GM19099 (cell line): ENCODE results near the gene LRRTM3.

Experiments used
- POLR2A ChIP-seq: IDR thresholded peaks from 3 replicates; pipeline ENCODE4 v1.6.1; 2011; ENCODE audit warnings: low read depth; ENCODE audit not compliant: insufficient read length; ENCODE audit errors: extremely low read depth

Gene LRRTM3

DNA sequence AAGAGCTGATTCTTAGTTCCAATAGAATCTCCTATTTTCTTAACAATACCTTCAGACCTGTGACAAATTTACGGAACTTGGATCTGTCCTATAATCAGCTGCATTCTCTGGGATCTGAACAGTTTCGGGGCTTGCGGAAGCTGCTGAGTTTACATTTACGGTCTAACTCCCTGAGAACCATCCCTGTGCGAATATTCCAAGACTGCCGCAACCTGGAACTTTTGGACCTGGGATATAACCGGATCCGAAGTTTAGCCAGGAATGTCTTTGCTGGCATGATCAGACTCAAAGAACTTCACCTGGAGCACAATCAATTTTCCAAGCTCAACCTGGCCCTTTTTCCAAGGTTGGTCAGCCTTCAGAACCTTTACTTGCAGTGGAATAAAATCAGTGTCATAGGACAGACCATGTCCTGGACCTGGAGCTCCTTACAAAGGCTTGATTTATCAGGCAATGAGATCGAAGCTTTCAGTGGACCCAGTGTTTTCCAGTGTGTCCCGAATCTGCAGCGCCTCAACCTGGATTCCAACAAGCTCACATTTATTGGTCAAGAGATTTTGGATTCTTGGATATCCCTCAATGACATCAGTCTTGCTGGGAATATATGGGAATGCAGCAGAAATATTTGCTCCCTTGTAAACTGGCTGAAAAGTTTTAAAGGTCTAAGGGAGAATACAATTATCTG is 1.6 kb downstream of the LRRTM3 start:
- TF ChIP-seq POLR2A = no peak

DNA sequence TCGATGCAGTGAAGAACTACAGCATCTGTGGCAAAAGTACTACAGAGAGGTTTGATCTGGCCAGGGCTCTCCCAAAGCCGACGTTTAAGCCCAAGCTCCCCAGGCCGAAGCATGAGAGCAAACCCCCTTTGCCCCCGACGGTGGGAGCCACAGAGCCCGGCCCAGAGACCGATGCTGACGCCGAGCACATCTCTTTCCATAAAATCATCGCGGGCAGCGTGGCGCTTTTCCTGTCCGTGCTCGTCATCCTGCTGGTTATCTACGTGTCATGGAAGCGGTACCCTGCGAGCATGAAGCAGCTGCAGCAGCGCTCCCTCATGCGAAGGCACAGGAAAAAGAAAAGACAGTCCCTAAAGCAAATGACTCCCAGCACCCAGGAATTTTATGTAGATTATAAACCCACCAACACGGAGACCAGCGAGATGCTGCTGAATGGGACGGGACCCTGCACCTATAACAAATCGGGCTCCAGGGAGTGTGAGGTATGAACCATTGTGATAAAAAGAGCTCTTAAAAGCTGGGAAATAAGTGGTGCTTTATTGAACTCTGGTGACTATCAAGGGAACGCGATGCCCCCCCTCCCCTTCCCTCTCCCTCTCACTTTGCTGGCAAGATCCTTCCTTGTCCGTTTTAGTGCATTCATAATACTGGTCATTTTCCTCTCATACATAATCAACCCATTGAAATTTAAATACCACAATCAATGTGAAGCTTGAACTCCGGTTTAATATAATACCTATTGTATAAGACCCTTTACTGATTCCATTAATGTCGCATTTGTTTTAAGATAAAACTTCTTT is 2.3 kb downstream of the LRRTM3 start:
- TF ChIP-seq POLR2A = no peak

DNA sequence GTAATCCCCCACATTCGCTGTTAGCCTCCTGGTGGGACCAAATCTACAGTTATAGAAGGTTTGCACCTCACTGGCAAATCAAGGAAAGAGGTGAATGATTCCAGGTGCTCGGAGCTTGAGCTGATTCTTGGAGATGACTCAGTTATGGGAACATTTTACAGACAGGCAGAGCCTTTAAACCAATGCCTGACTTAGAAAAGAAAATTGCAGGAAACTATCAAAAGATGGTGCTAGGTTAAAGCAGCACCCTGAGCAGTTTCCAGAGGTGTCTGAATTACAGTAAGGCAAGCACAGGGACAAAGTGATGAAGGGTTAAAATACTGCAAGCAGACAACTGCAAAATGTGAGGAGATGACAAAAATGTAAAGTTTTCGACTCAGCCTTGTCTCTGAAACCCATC is 2.9 kb downstream of the LRRTM3 start:
- no peak for TF ChIP-seq POLR2A

DNA sequence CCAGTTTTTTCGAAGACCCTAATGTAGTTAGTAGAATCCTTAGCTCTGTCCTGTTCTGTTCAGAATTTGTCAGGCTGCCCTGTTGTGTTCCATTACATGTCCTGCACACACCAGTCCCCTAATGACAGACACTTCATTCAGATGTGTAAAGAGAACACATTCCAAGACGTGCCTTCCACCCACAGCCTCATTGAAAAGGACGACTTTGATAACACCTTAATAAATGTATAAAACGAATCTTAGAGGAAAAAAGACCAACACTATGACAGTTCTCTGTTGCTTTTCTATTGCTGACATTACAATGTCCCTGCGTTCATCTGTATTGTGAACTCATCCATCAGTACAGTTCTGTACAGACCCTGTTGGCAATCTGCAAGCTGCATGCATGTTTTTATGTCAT is 3.5 kb downstream of the LRRTM3 start:
- no peak for TF ChIP-seq POLR2A

DNA sequence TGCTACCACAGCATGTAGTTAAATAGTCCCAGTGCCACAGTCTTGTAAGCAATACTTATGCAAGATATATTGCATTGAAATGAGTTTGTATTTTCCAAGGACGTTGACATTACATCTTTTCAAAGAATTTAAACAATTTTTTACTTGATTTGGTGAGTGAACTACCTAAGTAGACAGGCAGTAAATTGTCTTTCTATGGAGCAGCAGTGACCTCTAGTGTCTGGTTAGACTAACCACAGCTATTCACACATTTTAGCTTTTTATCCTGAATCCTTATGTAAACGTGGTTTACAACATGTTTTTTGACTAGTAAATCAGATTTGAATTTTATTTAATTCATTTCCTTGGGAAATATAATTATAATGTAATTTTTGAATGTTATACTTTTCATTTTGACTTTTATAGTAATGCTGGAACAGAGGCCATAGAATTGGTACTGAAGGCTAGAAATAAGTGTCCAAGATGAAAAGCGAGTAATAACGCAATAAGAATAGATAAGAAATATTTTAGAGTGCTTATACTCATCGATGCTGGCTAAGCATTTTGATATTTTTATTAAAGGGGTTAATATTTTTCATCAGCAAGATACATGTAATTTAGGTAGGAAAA is 5.6 kb downstream of the LRRTM3 start:
- TF ChIP-seq POLR2A = no peak

DNA sequence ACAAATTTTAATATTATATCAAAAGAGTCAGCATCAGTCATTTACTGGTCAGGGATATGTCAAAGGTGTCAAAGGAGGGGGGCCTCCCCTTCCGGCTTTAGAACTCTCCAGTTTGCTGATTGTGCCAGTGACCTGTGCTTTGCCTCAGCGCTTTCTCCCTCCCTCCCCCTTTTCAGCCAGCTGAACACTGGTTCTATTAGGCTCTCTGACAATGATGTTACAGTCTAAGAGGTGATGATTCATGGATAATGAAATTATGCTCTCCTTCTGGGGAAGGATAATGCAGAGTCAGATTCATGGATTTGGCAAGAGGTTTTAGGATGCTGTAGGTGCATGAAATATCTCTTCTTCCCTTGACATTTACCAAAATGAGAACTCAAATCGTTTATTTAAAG is 6.1 kb downstream of the LRRTM3 start:
- no peak for TF ChIP-seq POLR2A

DNA sequence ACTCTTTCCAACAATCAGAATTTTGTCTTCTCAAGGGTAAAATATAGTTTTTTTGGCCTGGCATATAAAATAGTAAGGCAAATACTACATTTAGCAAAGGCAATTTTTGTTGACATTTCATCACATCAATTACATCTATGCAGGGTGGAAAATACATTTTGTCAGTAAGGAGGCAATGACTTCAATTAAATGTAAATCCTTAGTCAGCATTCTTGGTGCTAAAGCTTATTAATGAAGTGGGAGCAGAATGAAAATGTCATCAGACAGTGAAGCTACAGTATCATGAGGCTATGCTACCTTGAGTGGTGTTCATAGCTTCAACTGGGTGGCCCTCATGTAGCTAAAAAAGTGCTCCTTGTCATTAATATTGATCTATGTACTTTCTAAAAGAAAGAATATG is 8.9 kb downstream of the LRRTM3 start:
- no peak for TF ChIP-seq POLR2A

DNA sequence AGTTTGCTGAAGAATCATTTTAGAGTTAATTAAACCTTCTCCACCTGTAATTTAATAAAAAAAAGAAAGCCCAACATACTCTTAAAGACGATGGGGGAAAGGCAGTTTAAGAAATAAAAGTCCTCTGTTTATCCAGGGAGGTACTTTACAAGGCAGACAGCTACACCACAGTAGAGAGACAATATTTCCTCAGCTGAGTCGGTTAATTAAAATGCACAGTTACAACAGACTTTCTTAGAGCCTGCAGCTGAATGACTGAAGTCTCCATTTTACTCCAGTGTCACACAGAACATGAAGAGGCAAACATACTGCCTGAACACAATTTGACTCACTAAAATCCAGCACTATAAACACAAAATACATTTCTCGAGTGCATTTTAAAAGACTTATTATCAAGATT is 15.1 kb downstream of the LRRTM3 start:
- TF ChIP-seq POLR2A = no peak

DNA sequence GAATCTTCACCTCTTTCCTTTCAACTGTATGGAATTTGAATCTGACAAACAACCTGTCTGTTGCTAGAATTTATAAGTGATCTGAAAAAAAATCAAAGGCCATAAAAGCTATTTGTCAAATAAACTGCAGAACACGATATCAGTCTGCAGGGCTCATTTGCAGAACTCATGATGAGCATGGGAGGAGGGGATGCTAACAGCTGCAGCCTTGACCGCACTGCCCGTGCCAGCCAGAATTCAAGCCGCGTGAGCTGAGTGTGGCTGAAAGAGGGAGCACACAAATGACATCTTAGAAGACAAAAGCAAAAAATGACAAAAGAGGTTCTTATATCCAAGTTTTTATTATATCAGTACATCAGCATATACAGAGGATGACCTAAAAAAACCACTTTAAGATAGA is 15.7 kb downstream of the LRRTM3 start:
- TF ChIP-seq POLR2A = no peak

DNA sequence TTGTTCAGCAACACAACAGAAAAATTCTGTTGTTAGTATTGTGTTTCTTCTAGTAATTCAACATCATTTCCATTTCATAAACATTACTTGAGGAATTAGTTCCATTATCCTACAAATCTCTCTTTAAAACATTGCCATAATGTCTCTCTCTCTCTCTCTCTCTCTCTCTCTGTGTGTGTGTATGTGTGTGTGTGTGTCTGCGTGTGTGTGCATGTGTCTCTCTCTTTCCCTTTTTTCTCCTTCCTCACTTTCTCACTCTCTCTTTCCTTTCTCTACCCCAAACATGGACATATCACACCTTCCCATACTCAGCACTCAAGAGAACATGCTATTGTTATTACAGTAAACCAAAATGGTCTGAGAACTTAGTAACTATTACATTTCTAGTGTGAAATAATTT is 16.6 kb downstream of the LRRTM3 start:
- no peak for TF ChIP-seq POLR2A

DNA sequence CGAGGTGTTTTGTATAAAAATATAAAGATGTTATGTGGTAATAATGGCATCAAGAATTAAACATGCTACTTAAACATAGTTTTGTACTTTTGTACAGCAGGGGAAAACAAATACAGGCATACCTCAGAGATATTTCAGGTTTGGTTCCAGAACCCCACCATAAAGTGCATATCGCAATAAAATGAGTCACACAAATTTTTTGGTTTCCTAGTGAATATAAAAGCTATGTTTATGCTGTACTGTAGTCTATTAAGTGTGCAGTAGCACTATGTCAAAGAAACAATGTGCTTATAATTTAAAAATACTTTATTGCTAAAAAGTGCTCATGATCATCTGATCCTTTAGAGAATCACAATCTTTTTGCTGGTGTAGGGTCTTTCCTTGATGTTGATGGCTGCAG is 17.8 kb downstream of the LRRTM3 start:
- TF ChIP-seq POLR2A = no peak

DNA sequence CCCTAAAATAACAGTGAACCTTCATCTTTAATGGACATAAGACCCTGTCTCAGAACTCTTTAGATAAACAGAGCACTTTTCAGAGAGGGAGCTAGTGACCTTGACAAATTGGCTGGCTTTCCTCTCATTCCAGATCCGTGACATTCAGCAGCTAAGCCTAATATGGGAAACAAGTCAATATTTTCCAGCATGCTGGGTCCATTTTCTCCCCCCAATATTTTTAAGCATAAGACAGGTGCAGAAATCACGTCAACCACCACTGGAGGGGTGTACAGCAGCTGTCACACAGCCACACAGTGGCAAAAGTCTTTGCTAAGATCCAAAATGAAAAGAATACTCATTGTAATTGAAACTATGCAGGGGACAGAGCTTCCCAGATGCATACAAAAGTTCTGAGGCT is 26.1 kb downstream of the LRRTM3 start:
- no peak for TF ChIP-seq POLR2A

DNA sequence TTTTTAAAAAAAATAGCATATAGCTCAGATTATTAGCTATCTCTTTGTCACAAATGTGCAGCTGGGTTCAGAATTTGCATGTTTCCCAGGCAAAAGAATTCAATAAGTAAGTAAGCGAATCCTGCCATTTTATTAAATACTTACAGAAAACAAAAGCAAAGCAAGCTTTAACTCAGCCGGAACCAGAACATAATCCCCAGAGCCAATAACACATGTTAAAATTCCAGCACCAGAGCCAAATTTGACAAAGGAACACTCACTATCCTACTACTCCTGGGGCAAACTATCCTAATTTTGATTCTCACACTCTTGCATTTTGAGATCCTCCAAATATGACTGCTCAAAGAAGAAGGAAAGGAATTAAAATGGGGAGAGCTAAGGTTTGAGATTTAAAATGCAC is 32.6 kb downstream of the LRRTM3 start:
- no peak for TF ChIP-seq POLR2A

DNA sequence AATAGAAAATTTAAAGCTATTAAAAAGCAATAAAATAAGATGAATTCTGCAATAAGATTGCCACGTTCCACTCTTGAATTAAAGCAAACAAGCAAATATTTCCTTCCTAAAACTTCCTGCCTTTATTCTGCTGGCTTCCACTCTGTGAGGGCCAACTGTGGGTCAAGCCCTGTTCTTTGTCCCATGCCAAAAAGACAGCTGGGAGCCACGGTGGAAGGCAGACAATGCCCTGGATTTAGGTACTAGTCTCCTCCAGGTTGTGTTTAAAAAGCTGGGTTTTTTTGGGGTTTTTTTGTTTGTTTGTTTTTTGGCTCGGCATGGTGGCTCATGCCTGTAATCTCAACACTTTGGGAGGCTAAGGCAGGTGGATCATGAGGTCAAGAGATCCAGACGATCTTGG is 39.1 kb downstream of the LRRTM3 start:
- TF ChIP-seq POLR2A = no peak

DNA sequence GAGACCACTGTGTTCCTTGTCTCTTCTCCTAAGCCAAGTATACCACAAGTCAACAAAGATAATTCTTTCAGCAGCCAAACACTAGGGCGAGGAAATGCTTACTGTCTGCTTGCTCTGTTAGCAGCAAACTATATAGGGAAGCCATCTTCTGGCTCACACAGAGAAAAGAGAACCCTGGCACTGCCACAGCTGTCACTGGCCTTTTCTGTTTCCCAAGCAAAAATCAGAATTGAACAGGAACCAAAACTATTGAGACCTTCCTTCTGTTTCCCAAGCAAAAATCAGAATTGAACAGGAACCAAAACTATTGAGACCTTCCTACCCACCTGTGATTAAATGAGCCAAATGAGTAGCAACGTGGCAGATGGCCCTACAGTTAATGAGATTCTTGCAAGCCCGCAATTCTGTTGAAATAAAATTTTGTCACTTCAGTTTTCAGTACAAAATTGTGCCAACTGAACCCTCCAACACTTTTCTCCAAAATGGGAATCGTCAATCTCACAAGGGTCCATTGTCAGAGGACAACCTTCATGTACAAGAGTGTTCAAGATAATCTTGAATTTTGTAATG is 54.5 kb downstream of the LRRTM3 start:
- no peak for TF ChIP-seq POLR2A

DNA sequence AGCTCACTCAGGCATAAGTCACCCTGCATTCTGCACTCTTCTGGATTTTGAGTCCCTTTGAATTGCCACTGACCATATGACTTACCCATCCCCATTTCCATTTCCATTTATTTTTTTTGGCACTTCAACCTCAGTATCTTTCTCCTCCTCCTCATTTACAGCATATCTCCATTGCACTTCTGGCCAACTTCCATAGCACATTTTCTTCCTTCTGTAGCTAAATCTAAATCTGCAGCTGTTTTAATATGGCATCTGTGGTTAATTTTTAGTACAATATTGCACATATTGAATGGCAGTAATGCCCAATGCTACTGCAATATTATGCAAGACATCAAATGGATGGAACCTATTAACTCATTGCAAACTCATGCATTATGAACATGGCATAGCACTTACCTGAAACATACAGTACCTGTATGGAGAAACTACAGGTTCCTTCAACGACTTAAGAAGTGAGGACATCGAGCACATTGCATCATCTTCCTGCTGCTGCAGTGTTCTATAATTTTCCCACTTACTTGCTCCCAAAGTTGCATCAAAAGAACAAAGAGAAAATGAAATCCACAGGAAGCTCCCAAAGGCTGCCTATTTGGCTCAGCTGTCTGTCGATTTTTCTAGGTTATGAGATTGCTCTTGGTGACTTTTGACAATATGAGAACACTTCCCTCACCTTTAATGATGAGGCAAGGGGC is 55.7 kb downstream of the LRRTM3 start:
- TF ChIP-seq POLR2A = no peak

DNA sequence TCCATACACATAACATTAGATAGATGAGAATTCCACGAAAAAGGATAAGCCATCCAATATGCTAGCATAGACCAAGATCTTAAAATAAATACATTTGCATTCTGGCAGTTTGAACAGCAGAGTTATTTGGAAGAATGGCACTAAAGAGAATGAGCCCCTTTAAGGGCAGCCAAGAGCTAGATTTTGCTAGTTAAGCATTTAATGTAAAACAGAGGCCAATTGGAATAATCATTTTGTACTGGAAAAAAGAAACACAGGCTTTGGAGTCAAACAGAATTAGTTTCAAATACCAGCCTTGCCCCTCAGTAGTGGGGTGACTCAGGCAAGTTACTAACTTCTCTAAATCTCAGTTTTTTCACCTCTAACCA is 56.2 kb downstream of the LRRTM3 start:
- TF ChIP-seq POLR2A = no peak
